IPS-NIHi7 (cell line): ENCODE results near the gene TRPV6.

Experiments used
- DNase-seq: peaks from one replicate; pipeline ENCODE4 v3.0.0; 2012; ENCODE audit warnings: mixed read lengths; ENCODE audit errors: extremely low spot score

TRPV6 gene

DNA sequence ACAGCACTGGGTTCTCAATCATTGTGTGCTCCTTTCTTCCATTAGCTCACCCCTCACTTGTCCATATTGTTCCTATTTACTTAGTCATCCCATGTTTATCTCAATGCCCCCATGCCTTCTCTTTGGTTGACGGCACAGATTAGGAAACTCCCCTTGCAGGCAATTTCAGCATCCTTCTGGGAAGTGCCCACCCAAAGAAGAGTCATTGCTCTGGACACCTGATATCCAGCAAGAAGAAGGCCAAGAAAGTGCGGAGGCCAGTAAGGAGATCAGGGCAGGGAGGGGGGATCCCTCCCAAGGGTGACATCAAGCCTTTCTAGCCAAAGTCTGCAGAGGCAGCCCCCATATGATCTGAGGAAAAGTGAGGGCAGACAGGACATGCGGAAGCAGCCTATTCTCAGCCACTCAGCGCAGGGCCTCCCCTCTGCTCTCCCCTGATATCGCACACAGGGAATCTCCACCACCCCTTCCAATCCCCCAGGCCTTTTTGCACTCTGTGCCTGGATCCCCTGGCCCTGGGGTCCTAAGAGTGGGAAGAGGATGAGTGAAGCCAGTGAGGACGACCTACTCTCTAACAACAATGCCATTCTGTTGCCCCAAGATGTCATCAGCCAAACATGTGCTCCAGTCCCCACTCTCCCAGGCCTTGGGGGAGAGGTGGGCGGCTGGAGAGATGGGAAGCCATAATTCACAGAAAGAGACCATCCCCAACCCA, 1.8 kb downstream of the TRPV6 start:
- DNase-seq, result no peak

DNA sequence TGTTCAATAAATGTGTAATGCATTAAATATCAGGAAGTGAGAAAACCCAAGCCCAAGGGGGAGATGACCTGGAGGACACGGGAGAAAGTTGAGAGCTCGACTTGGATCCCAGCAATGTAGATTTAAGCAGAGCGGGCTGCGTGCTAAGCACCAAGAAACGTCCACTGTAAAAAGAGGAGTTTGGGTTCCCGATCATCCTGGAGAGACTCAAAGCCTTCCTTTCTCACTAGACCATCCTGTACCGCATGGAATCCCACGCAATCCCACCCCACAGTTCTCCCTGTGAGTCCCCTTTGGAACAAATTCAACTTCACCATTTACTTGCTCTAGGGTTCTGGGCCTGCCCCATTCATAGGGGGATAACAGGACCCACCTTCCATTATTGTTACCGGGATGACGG, 2.4 kb downstream of the TRPV6 start:
- no peak for DNase-seq

DNA sequence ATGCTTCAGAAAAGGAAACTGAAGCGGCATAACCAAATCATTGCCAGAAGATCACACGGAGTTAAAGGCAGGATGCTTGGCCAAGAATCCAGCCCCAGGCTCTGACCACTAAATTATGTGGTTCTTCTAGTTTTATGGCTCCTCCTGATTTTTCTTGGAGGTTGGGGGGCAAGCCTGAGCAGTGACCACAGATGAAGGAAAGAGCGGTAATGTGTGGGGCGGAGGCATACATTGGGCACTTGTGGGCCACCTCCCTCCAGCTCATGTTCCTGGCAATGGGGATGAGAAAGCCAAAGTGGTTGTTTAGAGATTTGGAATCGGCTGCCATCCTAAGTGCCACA, 3.2 kb downstream of the TRPV6 start:
- no peak for DNase-seq

DNA sequence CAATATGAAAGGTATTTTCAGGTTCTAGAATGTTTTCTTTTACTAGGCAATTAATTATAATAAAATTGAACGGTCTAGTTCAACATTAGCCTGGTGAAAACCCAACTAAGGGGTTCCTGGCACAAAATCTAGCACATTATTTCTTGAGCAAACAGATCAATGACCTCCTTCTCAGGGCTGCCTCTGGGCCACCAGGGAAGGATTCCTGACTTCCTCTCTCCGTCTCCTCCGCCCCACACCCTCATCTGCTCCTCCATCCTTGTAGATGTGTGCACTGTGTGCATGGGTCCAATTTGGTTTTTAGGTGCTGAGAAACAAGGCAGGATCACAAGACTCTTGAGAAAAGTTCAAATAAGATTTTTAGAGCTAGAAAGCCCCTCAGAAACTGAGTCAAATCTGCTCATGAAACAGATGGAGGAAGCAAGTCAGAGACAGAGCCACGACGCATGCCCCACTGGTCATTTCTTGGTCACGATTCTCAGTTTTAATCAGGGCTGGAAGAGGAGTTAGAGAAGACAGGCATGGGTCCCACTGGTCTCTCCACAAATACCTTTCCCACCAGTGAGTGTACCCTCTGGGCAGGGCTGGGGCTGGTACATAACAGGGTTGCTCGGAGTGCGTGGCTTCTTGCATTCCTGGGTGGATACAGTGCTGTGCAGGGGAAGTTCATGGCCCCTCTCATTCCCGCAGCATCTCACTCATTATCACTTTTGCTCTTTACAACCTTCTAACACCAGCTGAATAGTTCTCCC, 3.8 kb downstream of the TRPV6 start:
- DNase-seq, result no peak

DNA sequence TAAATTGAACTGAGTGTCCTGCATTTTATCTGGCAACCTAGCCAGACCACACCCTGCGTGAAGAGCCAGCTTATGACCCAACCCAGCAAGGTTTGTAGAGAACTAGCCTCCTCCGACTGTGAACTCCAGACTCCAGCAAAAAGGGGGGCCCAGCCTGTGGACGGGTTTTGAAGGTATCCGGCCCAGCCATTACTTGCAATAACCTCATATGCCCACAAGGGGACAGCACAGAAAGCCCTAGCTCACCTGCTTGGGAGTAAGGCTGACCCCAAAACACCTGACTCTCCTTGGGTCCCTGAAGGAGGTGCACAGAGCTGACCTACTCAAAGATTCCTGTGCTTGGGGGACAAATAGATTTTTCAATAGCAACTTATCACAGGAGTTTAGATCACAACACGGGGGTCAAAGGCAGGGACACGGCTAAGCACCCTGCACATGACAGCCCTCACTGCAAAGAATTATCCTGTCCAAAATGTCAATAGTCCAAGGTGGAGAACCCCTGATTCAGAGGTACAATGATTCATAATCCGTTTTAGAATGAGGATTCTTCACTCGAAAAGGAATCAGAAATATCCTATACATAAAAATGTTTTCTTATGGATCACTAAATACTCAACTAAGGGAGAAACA, 4.6 kb downstream of the TRPV6 start:
- DNase-seq, result peak; percentile 85

DNA sequence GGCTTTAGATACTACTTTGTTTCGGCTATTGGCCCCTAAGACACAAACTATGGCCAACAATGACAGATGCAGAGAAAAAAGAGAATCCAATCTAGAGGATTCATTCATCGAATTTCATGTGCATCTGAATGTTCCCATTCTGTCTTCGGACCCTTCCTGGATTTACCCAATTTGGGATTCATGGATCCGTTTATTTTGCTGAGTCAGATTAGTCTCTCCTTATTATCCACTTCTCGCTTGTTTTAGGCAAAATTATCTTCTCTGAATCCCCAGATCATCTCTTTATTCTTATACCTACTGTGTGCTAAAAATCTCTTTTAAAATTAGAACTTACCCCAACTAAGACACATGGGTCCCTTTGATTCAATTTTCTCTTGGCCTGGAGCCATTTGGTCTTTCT, 6.5 kb downstream of the TRPV6 start:
- no peak for DNase-seq

DNA sequence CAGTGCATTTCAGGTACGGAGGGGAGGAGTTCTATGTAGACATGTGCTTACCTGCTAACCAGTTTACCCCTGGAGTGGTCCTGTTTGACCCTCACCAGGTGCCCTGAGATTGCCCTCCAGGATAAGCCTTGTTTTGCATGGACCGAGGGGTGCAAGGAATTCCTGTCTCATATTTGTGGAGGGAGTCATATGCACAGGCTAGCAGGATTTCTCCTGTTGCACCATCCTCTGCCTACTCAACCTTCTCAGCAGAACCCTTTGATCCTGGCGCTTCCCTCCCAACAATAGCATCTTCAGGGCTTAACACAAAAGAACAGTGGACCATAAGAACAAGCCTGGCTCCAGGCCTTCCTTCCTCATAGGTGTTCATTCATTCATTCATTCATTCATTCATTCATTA, 7.2 kb downstream of the TRPV6 start:
- no peak for DNase-seq

DNA sequence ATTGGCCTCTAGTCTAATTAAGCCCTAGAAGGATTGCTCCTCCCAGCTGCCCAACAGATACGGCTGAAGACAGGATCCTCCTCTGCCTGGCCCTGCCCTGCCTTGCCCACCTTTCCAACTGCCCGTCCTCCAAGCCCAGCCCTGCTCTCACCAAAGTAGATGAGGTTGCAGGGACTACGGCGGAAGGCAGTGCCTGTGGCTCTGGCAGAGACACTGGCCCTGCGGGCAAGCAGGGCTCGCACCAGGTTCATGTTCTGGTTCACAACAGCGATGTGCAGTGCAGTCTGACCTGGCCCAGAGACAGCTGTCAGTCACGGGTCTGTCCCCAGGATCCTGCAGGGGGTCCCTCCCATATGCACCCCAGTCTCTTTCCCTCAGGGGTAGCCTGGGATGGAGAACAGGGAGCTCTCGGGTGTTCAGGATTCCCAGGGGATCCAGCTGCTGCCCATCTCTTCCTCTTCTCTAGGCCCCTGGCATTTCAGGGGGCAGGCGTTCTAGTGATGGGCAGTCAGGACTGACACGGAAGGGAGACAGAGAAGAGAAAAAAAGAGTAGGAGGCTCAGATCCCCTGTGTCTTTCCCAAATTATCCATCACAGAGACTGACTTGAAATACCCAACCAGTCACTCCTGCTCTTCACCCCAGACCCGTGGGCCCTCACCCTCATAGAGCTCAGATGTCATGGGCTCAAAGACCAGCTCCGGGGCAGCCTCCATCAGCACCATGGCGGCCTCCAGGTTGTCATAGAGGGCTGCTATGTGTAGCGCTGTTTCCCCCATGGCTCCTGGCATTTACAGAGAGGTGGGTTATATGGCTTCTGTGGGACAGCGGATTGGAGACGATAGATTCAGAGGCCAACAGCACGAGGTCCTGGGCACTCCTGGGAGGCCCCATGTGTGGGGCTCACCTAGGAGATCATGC, 8.3 kb downstream of the TRPV6 start:
- no peak for DNase-seq

DNA sequence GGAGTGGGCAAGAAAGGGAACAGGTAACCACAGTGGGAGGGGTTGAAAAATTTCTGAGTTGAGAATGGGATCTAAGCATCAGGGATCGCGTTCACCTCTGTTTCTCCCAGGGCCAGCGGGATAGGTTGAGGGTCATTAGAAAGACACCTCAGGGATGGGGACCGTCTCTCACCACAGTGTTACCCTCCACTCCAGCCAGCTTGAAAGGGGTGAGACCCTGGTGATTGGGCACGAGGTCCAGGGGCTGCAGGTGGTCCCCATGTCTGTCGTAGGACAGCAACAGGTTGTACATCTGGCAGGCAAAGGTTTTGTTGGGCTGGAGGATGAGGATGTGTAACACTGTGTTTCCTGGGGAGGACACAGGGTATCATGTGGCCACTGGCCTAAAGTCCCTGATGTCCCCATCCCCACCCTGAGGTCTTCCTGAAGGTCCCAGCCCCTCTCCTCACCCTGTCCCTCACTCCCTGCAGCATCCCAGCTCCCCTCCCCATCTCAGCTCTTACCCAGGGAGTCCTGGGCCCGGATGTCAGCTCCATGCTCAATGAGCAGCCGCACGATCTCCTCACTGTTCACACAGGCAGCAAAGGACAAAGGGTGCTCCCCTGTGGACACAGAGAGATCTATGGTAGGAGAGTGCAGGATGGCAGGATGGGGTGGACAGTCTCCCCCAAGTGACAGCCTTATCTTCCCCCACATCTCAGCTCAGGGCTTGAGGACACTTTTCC, 9.1 kb downstream of the TRPV6 start:
- DNase-seq, result no peak

DNA sequence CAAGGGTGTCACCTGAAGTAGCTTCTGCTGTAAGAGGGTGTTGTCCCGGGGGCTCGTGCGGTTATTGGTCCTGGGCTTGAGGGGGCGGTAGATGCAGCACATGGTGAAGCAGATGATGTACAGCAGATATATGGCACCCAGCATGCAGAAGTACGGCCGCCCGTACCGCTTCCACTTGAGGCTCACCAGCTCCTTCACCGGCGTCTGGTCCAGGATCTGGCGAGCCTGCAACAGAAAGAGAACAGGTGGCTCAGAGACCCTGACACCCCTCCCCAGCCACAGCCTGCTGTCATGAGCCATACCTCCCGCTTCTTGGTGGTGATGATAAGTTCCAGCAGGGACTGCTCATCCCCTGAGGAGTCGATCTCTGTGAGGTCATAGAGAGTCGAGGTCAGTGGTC, 10.1 kb downstream of the TRPV6 start:
- no peak for DNase-seq

DNA sequence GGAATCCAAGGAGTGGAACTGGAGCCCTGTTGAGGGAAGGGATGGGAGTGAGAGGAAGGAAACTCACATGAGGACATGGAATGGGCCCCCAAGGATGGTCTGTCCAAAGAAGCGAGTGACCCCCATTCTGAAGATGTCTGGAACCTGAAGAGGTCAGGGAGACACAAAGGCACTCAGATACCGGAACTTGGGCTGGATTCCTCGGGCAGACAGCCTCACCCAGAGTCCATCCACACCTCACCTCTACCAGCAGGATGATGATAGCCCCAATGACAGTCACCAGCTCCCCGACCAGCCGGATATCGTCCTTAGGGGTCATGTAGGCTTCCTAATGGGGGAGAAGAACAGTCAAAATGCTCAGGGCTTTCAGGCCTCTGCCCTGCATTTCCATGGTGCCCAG, 10.7 kb downstream of the TRPV6 start:
- DNase-seq, result no peak

DNA sequence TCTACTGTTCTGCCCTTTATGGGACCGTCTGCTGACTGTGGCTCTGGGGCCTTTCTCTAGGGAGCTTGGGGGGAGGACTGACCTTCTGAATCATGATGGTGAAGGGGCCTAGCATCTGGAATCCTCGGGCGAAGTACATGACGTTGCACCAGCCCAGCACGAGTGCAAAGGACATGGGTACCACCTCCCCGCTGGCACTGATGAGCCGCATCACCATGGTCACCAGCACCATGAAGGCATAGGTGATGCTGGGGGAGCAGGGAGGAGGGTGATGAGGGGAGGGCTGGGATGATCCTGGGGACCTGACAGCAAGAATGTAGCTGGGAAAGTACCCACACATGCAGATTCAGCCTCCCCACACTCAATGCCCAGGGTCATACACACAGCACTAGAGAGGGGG, 11.1 kb downstream of the TRPV6 start:
- DNase-seq, result no peak

DNA sequence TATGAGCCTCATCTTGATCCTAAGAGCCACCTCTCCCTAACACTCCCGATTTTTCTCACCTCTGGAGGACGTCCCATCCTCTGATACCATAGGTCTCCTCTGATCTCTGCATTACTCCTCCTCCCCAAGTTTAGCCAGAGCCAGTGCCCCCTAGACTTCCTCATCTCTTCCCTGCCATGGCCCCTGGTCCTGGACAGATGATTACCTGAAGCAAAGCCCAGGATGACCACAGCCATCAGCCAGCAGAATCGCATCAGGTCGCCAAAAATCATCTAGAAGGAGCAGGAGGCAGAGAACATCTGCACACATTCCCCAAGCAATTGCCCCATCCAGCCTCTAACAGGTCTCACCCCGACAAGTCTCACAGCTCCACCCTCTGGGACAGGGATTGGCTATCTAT, 11.7 kb downstream of the TRPV6 start:
- no peak for DNase-seq

DNA sequence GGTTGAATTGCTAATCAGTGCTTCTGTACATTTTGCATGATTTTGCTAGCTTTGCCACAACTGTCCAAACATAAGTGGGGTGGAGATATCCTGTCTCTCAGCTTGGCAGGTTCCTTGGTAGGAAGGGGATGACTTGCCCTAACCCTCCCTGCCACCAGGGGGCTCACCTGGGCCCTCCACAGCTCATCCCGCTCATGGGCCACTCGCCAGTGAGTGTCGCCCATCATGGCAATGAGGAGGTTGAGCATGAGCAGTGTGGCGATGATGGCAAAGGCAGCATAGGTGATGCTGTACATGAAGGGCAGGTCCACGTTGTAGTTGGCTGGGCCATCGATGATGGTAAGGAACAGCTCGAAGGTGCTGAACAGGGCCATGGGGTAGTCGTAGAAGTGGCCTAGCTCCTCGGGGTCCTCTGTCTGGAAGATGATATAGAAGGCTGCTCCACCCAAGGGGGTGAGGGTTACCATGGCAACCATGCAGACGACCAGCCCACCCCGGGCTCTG, 12.2 kb downstream of the TRPV6 start:
- DNase-seq, result peak; percentile 80

DNA sequence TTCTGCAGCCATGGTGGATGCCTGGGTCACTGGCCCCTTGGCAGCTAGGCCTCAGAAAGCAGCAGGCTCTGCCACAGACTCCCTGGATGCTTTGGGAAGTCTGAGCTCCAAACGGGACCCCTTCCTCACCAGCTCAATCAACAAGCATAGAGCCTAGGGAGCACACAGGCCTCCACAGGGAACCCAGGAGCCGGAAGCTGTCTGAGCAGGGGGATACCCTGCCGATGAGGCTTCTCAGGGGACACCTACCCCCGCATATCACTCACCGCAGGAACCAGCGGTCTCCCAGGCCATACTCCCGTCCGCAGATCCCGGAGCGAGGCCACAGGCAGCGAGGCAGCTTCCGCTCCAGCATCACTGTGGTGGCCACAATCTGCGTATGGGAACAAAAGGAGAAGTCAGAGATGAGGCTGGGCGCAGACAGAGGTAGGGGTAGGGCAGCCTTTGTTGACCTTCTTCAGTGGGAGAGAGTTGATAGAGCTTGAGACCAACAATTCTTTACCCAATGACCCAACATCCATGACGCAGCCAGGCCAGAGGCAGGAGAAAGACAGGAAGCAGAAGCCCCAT, 13.4 kb downstream of the TRPV6 start:
- no peak for DNase-seq

DNA sequence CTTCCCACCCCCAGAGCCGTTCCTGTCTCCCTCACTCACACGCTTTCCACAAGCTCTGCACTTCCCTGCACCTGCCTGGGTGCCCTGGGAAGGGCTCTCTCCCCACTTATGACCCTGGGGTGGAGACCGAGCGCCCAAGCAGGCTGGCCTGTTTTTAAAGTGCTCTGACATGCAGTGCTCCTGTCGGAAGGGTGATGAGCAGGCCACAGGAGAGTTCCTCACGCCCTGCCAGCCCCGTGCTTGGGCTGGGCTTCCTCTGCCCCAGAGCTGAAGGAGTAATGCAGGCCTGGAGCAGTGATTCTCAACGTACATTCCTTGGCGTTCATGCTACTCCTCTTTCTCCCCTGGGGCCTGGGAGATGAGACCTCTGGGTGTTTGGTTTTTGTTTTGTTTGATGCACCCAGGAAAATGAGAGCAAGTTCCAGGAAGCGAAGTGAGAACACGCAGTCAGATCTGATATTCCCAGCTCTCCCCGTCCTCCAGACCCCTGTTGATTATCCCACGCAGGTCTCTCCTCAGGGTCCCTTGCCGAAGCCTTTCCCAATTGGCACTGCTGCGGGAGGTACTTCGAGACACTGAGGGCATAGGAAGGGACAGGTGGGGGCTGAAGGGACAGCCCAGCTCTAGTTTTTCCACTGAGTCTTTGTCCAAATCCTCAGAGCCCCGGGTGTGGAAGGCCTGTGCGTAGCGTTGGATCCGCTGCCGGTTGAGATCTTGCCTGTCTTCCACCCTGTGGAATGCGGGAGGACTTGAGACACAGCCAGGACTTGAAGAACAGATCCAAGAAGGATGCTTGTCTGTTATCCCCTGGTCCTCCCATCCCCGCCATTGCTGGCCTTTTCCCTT, 14.1 kb downstream of the TRPV6 start:
- DNase-seq, result no peak

DNA sequence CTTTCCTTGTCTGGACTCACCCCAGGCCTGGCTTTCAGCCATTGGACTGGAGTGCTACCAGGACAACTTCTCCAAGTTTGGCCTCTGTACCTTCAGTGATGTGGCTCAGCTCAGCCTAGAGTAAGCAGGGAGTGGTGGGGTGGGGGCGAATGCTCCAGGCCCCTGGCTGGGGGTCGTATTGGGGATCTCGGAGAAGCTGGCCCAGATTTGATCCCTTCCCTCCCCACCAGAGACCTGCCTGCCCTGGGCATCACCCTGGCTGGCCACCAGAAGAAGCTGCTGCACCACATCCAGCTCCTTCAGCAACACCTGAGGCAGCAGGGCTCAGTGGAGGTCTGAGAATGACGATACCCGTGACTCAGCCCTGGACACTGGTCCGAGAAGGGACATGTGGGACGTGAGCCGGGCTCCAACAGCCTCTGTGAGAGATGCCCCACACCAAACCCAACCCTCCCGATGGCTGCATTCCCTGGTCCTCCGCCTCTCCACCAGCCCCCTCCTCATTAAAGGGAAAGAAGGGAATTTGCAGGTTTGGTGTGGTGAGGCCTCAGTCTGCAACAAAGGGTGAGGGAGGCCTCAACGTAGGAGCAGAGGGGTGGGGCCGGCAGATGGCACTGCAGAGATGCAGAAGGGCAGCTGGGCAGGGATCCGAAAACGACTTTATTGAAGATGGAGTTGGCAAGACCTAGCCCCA, 14.8 kb downstream of the TRPV6 start:
- no peak for DNase-seq

DNA sequence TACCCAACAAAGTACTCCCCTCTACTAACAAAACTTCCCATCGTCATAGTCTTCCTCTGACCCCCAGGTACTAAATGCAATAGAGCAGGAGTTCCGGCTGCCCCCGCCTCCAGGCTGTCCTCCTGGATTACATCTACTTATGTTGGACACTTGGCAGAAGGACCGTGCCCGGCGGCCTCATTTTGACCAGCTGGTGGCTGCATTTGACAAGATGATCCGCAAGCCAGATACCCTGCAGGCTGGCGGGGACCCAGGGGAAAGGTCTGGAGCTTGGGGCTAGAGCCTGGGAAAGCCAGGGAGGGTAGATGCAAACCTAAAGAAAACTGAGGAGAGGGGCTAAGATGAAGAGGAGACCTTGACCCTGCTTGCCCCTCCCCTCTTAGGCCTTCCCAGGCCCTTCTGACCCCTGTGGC, 15.4 kb downstream of the TRPV6 start:
- DNase-seq, result no peak

DNA sequence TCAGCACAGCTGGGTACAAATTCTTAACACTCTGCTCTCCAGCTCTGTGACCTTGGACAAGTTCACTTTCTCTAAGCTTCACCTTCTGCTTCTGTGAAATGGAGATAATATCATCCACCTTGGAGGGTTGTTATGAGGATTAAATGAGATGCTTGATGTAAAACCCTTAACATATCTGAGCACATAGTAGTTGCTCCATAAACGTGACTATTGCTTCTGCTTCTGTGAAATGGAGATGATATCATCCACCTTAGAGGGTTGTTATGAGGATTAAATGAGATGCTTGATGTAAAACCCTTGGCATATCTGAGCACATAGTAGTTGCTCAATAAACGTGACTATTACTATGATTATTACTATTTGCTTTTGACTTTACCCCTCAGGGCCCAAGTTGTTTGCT, 16.1 kb downstream of the TRPV6 start:
- no peak for DNase-seq
